Measurements from ENCODE around the gene MTM1.

Gene MTM1

GRCh38 chrX:150607201-150607600, 38.8 kb downstream of the MTM1 start:
- DNase-seq = no peak

DNA sequence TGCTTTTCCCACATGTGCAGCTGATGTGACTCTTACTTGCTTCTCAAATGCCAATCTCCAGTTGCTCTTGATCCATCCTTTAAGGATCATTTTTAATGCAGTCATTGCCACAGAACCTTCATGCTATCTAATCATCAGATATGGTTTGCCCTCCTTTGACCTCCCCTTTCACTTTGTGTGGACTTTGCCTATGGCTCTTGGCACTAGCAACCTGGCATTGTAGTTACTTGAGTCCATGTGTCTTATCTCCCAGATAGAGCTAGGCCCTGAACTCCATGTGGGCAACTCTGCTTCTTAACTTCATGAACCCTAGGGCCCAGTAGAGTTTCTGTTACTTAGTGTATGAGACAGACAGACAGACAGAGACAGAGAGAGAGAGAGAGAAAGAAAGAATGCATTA, 41.6 kb downstream of the MTM1 start:
- no peak for DNase-seq

DNA sequence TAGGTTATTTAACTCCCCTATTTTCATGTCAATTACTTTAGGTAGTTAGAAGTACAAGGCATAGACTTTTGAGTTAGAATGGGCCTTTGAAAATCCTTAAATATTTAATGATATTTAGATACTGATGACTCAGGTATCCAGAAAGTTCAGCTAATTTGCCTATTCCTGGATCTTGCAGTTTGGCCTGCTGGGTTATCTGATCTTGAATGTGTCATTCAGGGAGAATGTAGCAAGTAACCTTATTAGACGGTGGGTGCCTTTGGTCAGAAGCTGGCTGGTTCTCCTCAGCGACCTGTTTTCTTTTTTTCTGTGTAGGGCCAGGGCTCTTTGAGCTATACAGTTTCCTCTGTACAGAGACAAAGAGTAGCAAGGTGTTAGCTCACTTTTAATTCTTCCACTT, 42.0 kb downstream of the MTM1 start:
- no peak for DNase-seq

- no peak for DNase-seq
Observed at GRCh38 chrX:150615356-150615755, 46.9 kb downstream of the MTM1 start.

DNA sequence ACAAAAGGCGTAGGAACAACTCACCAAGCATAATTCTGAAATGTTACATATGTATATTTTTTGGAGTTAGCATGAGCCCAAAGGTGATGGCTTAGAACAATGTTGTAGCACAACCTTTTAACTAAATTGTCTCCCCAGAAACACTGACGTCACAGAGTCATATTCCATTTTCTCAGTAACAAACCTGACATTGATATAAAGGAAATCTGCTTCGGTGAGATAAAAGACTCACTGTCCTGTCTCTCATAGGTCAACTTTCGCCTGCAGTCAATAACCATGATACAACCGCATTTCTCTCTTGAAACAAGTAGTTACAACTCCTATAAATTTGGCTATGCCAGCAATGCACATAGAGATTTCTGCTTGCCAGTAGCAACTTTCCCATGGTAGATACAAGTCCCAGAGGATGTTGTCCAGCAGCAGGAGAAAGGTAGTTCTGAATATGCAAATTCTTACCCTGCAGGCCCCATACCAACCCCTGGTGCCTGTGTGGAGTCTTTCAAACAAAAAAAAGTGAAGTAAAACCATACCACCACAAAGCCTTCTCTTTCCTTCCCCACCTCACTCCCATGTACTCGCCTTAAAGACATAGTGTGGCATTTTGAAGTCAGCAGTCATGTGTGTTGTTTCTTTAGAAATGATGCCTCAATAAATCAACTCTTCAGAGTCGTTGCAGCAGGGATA, 47.9 kb downstream of the MTM1 start:
- no peak for DNase-seq

GRCh38 chrX:150616863-150617198, 48.4 kb downstream of the MTM1 start:
- DNase-seq = no peak

GRCh38 chrX:150621652-150622051, 53.2 kb downstream of the MTM1 start:
- DNase-seq = no peak

GRCh38 chrX:150623583-150623982, 55.2 kb downstream of the MTM1 start:
- DNase-seq = no peak

DNA sequence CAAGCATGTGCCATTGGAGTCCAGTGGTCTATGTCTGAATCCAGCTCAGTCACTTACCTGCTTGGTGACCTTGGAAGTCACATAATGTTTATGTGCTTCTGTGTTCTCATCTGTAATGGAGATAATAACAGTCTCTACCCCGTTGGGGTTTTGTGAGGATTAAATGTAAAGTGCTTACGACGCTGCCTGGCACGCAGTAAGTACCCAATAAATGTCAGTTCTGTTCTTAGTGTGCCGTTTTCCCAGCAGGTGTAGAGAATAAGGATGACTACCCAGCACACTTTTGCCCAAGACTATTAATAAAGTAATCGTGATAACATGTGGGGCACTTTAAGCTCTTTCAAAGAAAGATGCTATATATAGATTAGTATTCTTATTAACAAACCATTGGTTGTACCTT, 56.7 kb downstream of the MTM1 start:
- DNase-seq = no peak

- DNase-seq = no peak
Observed at GRCh38 chrX:150625875-150626274, 57.5 kb downstream of the MTM1 start.

GRCh38 chrX:150627957-150628356, 59.5 kb downstream of the MTM1 start:
- DNase-seq = no peak

DNA sequence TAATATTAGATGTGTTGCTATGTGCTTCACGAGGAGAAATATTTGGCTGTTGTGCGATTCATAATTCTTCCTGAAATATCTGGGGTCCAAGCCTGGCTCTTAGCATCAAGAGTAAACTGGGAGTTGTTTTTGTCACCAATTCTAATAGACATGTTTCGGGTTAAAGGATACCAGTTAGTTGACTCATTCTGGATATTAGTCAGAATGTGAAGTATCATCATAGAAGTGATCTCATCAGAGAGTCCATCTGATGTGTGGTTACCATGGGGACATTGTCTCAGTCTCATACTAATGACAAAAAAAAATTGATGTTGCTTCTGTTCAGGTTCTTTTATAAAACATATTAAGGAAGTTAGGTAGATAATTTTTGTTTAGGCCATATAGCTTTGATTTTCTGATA, 67.5 kb downstream of the MTM1 start:
- DNase-seq = peak; percentile 78

GRCh38 chrX:150642423-150642822, 74.0 kb downstream of the MTM1 start:
- no peak for DNase-seq

- DNase-seq = no peak
Observed at GRCh38 chrX:150643271-150643670, 74.8 kb downstream of the MTM1 start.

DNA sequence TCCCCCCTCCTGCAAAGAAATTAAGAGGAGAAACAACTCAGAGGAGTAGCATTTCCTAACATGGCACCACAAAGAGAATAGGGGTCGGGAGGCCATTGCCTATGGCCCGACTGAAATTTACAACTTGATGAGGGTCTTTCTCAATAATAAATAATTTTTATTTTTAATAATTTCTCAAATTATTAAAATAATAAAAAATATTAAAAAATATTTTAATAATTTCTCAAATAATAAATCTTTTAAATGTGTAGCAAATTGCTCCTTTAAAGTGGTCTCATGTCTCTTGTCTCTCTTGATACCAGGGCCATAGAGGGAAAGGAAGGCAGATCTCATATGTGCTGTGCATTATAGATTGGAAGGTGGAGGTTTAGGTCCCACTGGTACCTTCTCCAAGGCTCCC, 75.5 kb downstream of the MTM1 start:
- DNase-seq = no peak

DNA sequence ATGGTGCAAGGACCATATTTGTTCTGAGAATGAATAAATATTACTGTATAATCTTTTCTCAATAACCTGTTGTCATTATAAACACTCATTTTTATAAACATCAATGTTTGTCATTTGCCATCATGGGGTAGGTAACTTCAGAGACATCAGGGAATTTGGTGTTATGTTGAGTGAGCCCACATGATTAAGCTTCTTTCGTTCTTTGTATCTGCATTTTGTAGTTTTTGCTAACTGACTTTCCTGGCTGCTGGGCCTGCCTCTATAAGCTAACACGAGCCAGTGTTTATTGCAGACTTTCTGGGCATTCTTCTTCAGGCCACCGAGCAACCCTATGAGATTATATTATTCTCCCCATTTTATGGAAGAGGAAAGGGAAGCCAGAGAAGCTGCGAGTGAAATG, 76.0 kb downstream of the MTM1 start:
- no peak for DNase-seq

- no peak for DNase-seq
Observed at GRCh38 chrX:150647331-150647730, 78.9 kb downstream of the MTM1 start.

- no peak for DNase-seq
Observed at GRCh38 chrX:150648296-150648940, 80.0 kb downstream of the MTM1 start.

- peak; percentile 24 for DNase-seq
Observed at GRCh38 chrX:150649096-150649870, 80.9 kb downstream of the MTM1 start.

GRCh38 chrX:150651906-150652305, 83.5 kb downstream of the MTM1 start:
- no peak for DNase-seq

DNA sequence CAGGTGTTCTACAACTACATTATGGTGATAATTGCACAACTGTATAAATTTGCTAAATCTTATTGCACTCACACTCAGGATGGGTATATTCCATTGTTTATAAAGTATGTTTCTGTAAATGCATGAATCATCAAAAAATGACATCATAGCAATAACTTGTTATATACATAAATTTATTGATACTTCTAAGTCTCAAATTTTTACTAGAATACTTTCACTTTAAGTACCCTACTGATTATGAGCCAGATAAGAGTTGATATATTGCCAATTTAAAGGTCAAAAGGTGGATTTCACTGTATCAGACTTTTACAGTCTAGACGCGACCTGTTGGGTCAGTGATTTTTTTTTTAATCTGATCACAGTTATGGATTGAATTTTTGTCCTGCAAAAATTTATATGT, 87.4 kb downstream of the MTM1 start:
- DNase-seq = no peak

DNA sequence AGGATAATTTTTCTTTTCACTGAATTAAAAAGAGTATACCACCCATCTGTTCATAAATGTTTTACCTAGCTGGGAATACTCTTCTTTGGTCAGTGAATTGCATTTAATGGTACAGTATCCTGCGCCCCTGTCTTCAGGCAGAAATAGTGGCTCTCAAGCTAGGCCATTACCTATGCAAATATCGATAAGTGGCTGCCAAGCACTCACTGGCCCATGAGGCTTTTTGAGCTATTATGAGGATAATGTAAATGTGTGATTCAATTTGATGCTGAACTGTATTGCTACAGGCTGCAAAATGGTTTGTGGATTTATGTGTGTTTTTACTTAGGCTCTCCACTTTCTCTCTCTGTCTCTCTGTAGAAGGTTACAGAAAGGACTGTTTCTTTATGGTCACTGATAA, 94.7 kb downstream of the MTM1 start:
- DNase-seq = no peak

DNA sequence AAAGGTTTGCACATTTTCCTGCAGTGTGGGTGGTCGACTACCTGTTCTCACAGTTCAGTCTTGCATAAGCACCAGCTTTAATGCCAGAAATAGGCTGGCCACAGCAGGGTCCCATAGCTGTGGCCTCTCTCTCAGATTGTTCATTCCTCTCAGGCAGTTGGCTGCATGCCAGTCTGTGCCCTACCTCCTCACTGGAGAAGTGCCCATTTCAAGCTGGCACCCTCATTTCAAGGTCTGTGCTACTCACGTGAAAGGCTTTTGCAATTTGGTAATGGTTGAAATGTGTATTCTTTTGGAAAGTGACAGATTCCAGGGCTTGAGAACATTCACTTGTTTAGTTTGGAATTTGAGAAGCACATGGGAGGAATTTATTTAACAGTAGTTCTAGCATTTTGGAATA, 95.9 kb downstream of the MTM1 start:
- DNase-seq = no peak

DNA sequence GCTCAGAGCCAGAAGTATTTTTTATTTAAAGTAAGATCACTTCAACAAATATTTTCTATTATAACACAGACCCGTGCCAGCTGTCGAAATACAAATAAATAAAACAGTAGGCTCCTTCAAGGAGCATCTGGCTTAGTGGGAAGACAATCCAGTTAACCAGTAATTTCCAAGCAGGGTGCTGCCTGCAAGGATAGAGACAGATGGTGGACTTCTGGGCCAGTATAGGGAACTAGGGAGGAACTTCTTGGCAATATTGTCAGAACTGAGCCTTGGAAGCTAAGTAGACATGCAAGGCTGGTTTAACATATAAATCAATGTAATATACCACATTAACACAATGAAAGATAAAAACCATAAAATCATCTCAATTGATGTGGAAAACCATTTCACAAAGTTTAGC, 107.8 kb downstream of the MTM1 start:
- DNase-seq = no peak

Data from activated CD4-positive, alpha-beta T cell treated with anti-CD3 and anti-CD28 coated beads, Interleukin-2, amount 50 U/mL, for 16 hours (primary cell).